ENCODE measurements around the gene THSD4. TPM values are rescaled to one million over a fixed set of nuclear protein-coding genes. Genes with fewer than 3 reads are reported as not detected.

Gene THSD4
- polyA plus RNA-seq, 1 donor (not counting 4 experiments of a cell fraction or from before 2014, with no cell fraction given), result 24.5 TPM

- Histone ChIP-seq H3K9me1 (ENCODE audit: control insufficient read depth, extremely low read depth, insufficient read depth, low read length) (no peaks in the 10 kb centered on the region), H4K20me1 (ENCODE audit: control insufficient read depth, extremely low read depth, insufficient read depth, low read length) (no peaks in the 10 kb centered on the region), H3K36me3 (ENCODE audit: control insufficient read depth in 2 of 2, extremely low read depth in 1 of 2, insufficient read depth in 2 of 2, low read length in 2 of 2) (peaks cover 13 to 14% of the 10 kb centered on the region in 2 experiments), H3K27me3 (ENCODE audit: control insufficient read depth, extremely low read depth, insufficient read depth, low read length) (no peaks in the 10 kb centered on the region), H3K79me2 (ENCODE audit: control insufficient read depth, insufficient read depth, low read length) (no peaks in the 10 kb centered on the region), H3K27ac (ENCODE audit: control insufficient read depth, insufficient read depth, low read length) (peak overlapping the region; percentile 47), H3K4me3 (ENCODE audit: control insufficient read depth in 2 of 3, extremely low read depth in 1 of 3, insufficient read depth in 2 of 3, low read depth in 1 of 3, low read length in 3 of 3) (no peak overlapping the region), H2AFZ (ENCODE audit: control insufficient read depth, low read length) (no peak overlapping the region), H3K9ac (ENCODE audit: control insufficient read depth, extremely low read depth, insufficient read depth, low read length) (no peak overlapping the region), H3K4me1 (ENCODE audit: control insufficient read depth, extremely low read depth, insufficient read depth, low read length) (peaks cover 18% of the 10 kb centered on the region), H3K9me3 (ENCODE audit: control insufficient read depth, low read depth, low read length) (no peaks in the 10 kb centered on the region), H3K4me2 (ENCODE audit: control insufficient read depth, extremely low read depth, insufficient read depth, low read depth, low read length) (no peak overlapping the region)
- TF ChIP-seq EZH2 (IDR thresholded peaks at IDR 0.05; ENCODE audit: low read length), result no peak
- dilution Hi-C loops (cut with MboI; ENCODE audit: extremely low pct_ligation_motif_present, low sequenced_read_pairs), result no loop called here
- DNase-seq (ENCODE audit: low read depth, low spot score), result peak; percentile 55
- peak; percentile 64 for FAIRE-seq
Measured at GRCh38 chr15:71329497-71330260, 214.4 kb downstream of the THSD4 start.

GRCh38 chr15:71330638-71331162 lies 215.4 kb downstream of the THSD4 start:
- H3K4me2 ChIP-seq (ENCODE audit: control insufficient read depth, extremely low read depth, insufficient read depth, low read depth, low read length), result no peak overlapping the region
- TF ChIP-seq CTCF (optimal IDR thresholded peaks at IDR 0.05 in 1 of 3, IDR thresholded peaks at IDR 0.05 in 1 of 3, conservative IDR thresholded peaks at IDR 0.05 in 1 of 3; ENCODE audit: extremely low read depth in 1 of 3, insufficient read depth in 2 of 3, low read length in 3 of 3) (no peak), EZH2 (IDR thresholded peaks at IDR 0.05; ENCODE audit: low read length) (no peak)
- no peaks in the 10 kb centered on the region for H4K20me1 ChIP-seq (ENCODE audit: control insufficient read depth, extremely low read depth, insufficient read depth, low read length)
- no peaks in the 10 kb centered on the region for H3K9me3 ChIP-seq (ENCODE audit: control insufficient read depth, low read depth, low read length)
- H3K36me3 ChIP-seq (ENCODE audit: control insufficient read depth in 2 of 2, extremely low read depth in 1 of 2, insufficient read depth in 2 of 2, low read length in 2 of 2), result peaks cover 16 to 19% of the 10 kb centered on the region in 2 experiments
- peaks cover 9% of the 10 kb centered on the region for H3K4me1 ChIP-seq (ENCODE audit: control insufficient read depth, extremely low read depth, insufficient read depth, low read length)
- H3K9ac ChIP-seq (ENCODE audit: control insufficient read depth, extremely low read depth, insufficient read depth, low read length), result no peak overlapping the region
- H3K9me1 ChIP-seq (ENCODE audit: control insufficient read depth, extremely low read depth, insufficient read depth, low read length), result no peaks in the 10 kb centered on the region
- dilution Hi-C loops (cut with MboI; ENCODE audit: extremely low pct_ligation_motif_present, low sequenced_read_pairs), result no loop called here
- H3K27me3 ChIP-seq (ENCODE audit: control insufficient read depth, extremely low read depth, insufficient read depth, low read length), result no peaks in the 10 kb centered on the region
- H3K79me2 ChIP-seq (ENCODE audit: control insufficient read depth, insufficient read depth, low read length), result no peaks in the 10 kb centered on the region
- H3K4me3 ChIP-seq (ENCODE audit: control insufficient read depth in 2 of 3, extremely low read depth in 1 of 3, insufficient read depth in 2 of 3, low read depth in 1 of 3, low read length in 3 of 3), result no peak overlapping the region
- H2AFZ ChIP-seq (ENCODE audit: control insufficient read depth, low read length), result no peak overlapping the region
- no peak for FAIRE-seq
- no peak overlapping the region for H3K27ac ChIP-seq (ENCODE audit: control insufficient read depth, insufficient read depth, low read length)
- no peak for DNase-seq (ENCODE audit: low read depth, low spot score)
